ENCODE data around the gene HLCS. TPM values are rescaled to one million over a fixed set of nuclear protein-coding genes. Genes with fewer than 3 reads are reported as not detected.

The HLCS gene
- total and polyA plus RNA-seq, 2 of the 8 experiments (the other 6 are each of a cell fraction or from before 2014, with no cell fraction given) = 4.7 to 12.2 TPM

DNA sequence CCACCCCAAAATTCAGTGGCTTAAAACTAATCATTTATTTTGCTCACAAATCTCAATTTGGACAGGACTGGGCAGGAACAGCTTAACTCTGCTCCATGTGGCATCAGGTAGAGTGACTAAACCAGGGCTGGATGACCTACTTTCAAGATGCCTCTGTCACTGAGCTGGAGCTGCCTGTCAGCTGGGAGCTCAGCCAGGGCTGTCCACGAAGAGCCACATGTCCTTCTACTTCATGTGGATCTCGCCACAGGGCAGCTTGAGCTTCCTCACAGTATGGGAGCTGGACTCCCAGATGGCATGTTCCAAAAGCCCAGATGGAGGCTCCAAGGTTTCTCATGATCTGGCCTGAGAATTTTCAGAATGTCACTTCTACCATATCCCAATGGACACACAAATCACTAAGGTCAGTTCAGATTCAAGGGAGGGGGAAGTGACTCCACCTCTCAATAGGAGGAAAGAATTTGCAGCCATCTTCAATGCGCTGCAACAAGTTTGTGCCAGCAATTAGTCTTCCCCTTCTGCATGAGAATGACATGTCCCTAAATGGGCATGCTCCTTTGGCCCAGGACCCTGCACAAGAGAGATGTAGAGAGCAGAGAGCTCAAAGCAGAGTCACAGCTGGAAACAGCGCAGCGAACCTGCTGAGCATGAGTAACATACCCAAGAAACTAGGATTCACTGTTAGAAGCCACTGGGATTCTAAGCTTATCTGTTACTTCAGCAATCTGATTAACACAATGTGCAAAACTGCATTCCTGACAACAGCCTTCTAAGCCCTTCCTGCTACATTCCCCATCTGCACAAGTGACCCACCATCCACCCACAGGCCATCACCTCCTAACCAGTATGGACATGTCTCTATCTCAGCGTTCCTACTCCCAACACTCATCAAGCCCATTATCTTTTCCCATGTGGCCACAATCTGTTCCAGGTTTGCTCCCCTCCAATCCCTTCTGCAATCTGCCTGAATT, 17.0 kb downstream of the HLCS start:
- no peak overlapping the region for H3K4ac ChIP-seq (replicated peaks; ENCODE audit: insufficient read length, low read depth, low read length)
- H2AK5ac ChIP-seq (ENCODE audit: low read depth, low read length) = no peak overlapping the region
- no peak overlapping the region for H2BK120ac ChIP-seq (replicated peaks; ENCODE audit: low read depth, low read length)
- ChIA-PET CTCF (ENCODE audit: partially characterized antibody) (interaction anchor here (0.6 to 1.9 kb wide), 6 partner anchors 10 to 257 kb away, joined by 3 to 5 read pairs (median 3); partner anchors contain the start of gene HLCS), POLR2A (ENCODE audit: partially characterized antibody) (interaction anchor here (0.5 to 2.7 kb wide), 7 partner anchors 10 to 558 kb away, joined by 3 to 10 read pairs (median 4); partner anchors contain the start of gene HLCS)
- no peak overlapping the region for H2BK5ac ChIP-seq (ENCODE audit: low read depth, low read length)
- H4K20me1 ChIP-seq (replicated peaks in 1 of 2; ENCODE audit: control insufficient read depth in 1 of 2, insufficient read depth in 2 of 2, low read length in 2 of 2) = no peaks in the 10 kb centered on the region
- no peaks in the 10 kb centered on the region for H3K36me3 ChIP-seq (ENCODE audit: control insufficient read depth in 2 of 4, insufficient read depth in 4 of 4, low read length in 3 of 4)
- no peak overlapping the region for H3K9ac ChIP-seq (replicated peaks in 1 of 4; ENCODE audit: extremely low read depth in 1 of 4, low read depth in 3 of 4, low read length in 3 of 4)
- H3K23ac ChIP-seq (ENCODE audit: insufficient read length) = no peak overlapping the region
- no peaks in the 10 kb centered on the region for H3K9me3 ChIP-seq (ENCODE audit: insufficient read depth in 2 of 2, low read depth in 1 of 2, low read length in 1 of 2)
- no peak overlapping the region for H2AFZ ChIP-seq (ENCODE audit: low read length)
- H3K79me1 ChIP-seq (ENCODE audit: low read depth, low read length) = no peaks in the 10 kb centered on the region
- no peak overlapping the region for H3K56ac ChIP-seq (replicated peaks; ENCODE audit: insufficient read length, low read depth, low read length)
- no peak overlapping the region for H2BK12ac ChIP-seq (ENCODE audit: low read depth, low read length)
- no peak for FAIRE-seq
- 92% methylated on average over 6 of the region's 6 CpGs; no CpG with 5 or more reads in 1 of the 2 experiments for WGBS, 2 experiments (ENCODE audit: extremely low coverage in 1 of 2, insufficient coverage in 1 of 2, insufficient read length in 1 of 2, insufficient replicate concordance in 2 of 2, low coverage in 1 of 2, low lambda C conversion rate in 2 of 2, missing lambda C conversion rate in 1 of 2)
- 0 out of 2 replicates have a peak, but pooled peaks cover 3% of the 10 kb centered on the region for H3K23me2 ChIP-seq (ENCODE audit: low read depth, low read length)
- H3K14ac ChIP-seq (ENCODE audit: insufficient read length) = no peak overlapping the region
- H3K4me1 ChIP-seq (replicated peaks in 1 of 4; ENCODE audit: control insufficient read depth in 3 of 4, insufficient read depth in 4 of 4, low read length in 3 of 4) = peaks cover 3 to 8% (median 7%) of the 10 kb centered on the region in 4 experiments; a peak in 6 of 7 replicates
- no peak overlapping the region; a peak in 1 of 4 replicates for H3K4me2 ChIP-seq (ENCODE audit: insufficient read depth in 1 of 2, low read depth in 2 of 2, low read length in 2 of 2)
- no peak overlapping the region for H3K18ac ChIP-seq (ENCODE audit: extremely low read depth, low read length)
- H3K27ac ChIP-seq (ENCODE audit: low read depth, low read length) = no peak overlapping the region
- no peak overlapping the region for H4K91ac ChIP-seq (replicated peaks; ENCODE audit: insufficient read length, low read length)
- no peaks in the 10 kb centered on the region for H3K79me2 ChIP-seq (ENCODE audit: control insufficient read depth in 1 of 2, insufficient read depth in 2 of 2, low read length in 2 of 2)
- H2BK20ac ChIP-seq (ENCODE audit: low read length) = no peak overlapping the region
- no peak overlapping the region for H3K4me3 ChIP-seq (ENCODE audit: extremely low read depth in 1 of 4, insufficient read depth in 2 of 4, low read depth in 3 of 4, low read length in 4 of 4)
- H4K8ac ChIP-seq (ENCODE audit: extremely low read depth, insufficient read depth, low read length) = no peak overlapping the region
- no peak for DNase-seq (ENCODE audit: low read depth in 1 of 2, low spot score in 2 of 2)
- H4K5ac ChIP-seq (ENCODE audit: insufficient read length, low read depth, low read length) = no peak overlapping the region
- H2BK15ac ChIP-seq (ENCODE audit: low read length) = no peak overlapping the region
- TF ChIP-seq ASH2L (IDR thresholded peaks at IDR 0.05; ENCODE audit: low read length) (no peak), SRF (IDR thresholded peaks at IDR 0.05; ENCODE audit: low read depth, low read length) (peak; percentile 77)
- TF ChIP-seq, protein P1, sequence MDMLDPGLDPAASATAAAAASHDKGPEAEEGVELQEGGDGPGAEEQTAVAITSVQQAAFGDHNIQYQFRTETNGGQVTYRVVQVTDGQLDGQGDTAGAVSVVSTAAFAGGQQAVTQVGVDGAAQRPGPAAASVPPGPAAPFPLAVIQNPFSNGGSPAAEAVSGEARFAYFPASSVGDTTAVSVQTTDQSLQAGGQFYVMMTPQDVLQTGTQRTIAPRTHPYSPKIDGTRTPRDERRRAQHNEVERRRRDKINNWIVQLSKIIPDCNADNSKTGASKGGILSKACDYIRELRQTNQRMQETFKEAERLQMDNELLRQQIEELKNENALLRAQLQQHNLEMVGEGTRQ (IDR thresholded peaks at IDR 0.05; ENCODE audit: low read length) = no peak
- peaks cover 0 to 8% (median 3%) of the 10 kb centered on the region in 4 experiments; a peak in 4 of 7 replicates for H3K27me3 ChIP-seq (replicated peaks in 1 of 4; ENCODE audit: control insufficient read depth in 3 of 4, extremely low read depth in 1 of 4, insufficient read depth in 3 of 4, low read length in 3 of 4)

Measured in H1 (cell line).